GM11168 (cell line): Measurements from ENCODE around the gene B4GALNT4.
"Not testable (repeated sequence)": the region's sequence is repeated elsewhere in the genome, so short reads cannot be mapped to it uniquely, and the experiment has no call there.

Source experiments
- in situ Hi-C: fragments of 300-500 bp; cut with MboI; formaldehyde crosslinking; loops from one replicate; pipeline ENCODE4 v1.12.0; 2022; ENCODE audit warnings: low sequenced_read_pairs; ENCODE audit not compliant: unreplicated experiment

Gene B4GALNT4

DNA sequence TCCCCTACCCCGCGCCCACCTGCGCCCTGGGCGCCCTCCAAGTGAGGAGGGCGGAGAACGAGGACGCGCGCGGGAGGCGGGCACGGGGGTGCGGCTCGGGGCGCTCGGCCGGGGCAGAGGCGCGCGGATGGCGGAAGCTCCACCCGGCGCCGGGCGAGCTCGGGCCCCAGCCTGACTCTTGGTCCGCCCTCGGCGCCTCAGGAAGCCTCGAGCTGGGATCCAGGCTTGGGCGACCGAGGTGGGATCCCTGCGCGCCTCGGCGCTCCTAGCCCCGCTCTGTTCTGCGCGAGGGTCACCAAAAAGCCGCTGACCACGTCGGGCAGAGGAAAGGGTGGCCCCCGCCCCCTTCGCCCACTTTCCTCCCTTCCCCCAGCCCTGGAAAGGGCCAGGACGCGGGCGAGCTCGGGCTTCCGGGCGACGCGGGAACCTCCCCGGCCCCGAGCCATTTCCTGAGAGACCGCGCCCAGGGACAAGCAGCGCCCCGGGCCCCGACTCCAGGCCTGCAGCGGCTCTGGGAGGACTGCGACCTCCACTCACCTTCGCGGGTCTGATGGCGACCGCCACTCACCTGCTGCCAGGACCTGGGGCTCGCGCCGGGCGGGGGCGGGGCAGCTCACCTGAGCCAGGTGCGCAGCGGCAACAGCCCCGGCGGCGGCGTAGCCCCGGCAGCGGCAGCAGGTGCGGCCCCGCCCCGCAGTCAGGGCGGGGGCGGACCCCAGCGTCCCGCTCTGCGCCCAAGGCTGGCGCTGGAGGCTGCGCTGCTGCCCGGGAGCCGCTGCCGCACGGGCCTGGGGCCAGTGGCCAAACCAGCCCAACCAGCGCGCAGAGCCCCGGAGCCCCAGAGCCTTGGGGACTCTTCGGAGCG, 47.7 kb downstream of the B4GALNT4 start:
- in situ Hi-C loops = no loop called here

DNA sequence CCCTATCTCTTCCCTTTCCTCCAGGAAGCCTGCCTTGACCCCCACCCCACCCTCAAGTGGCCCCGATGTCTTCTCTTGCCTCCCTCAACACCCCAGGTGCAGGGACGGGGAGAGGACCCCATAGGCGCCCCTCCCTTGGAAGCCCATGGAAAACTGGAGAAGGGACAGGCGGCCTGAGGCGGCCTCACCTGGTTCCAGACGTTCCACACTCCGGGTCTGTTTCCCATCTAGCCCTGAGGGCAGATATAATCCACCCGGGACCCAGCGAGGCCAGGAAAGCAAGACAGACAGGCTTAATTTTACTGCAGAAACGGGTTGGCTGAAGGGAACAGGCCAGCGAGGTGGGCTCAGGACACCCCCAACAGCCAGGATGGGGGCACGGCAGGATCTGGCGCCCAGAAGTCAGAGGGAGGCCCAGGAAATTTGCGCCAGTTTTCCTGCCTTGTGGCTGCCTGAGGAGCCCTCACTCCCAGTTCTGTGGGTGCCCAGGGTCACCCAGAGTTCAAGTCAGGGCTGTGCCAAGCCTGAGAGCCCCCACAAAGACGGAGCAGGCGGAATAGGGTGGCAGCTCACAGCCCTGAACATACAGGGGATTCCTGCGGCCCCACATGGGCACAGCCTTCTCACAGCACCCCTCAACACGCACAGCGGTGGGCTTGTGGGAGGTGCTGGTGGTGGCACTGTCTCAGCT, 48.5 kb downstream of the B4GALNT4 start:
- in situ Hi-C loops = no loop called here

DNA sequence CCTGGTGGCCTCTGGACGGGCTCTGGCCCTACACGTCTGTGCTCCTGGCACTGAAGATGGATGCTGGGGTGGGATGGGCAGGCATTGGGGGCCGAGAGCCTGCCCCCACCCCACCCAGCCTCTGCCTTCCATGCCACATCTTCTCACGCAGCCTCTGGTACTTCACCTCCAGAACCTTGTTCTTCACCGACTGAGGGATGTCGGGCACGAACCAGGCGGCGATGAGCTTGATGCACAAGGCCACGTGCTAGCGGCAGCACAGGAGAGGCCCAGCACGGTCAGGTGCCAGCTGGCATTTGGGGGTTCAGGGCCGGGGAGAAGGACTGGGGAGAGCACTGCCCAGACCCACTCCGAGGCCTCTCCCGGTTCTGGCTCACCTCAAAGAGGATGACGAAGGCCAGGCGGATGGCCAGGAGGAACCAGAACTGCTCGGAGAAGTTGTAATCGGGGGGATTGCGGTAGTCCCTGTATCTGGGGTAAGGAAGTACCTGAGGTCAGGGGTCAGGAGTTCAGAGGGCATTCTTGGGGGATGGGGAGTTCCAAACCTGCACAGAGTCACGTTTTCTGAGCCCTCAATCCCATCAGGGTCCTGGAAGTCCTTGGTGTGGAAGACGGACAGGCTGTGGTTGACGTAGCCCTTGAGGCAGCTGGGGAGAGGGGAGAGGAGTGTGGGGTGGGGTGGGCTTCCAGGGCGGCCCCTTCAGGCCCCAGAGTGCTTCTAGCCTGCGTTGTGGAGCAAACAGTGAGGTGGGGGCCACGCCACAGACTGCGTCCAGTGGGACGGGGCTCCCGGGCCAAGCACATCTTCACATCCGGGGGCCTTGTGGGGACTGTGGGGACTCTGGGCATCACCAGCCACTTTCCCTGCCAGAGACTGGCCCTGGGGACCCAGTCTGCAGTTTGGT, 49.3 kb downstream of the B4GALNT4 start:
- in situ Hi-C loops = no loop called here

DNA sequence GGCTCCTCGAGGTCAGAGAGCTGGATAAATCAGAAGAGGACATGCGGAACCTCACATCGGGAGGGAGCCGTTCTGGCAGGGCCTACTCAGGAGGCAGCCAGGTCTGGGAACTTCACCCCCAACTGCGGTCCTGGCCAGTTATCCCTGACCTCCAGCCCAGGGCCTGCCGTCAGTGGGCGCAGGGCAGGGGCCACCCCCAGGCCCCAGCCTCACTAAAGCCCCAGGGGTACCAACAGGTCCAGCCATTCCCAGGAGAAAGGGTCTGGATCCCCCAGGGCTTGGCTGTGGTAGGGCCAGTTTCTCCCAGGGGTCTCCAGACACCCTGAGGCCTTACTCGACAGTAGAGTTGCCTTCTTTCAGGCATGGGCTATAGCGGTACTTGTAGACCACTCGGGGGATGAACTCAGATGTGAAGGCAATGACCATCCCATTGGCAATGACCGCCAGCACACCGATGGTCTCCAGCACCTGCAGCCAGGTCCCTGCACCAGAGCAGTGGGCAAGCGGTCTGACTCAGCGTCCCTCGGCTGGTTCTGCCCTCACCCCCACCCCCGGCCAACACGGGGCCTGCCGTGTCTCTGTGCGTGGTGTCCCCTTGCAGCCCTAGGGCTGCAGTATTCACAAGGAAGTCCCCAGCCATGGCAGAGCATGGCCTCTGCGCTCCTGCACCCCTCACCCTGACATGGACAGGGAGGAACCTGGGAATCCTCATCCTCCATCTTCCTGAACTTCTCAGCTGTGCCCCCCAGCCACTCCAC, 50.1 kb downstream of the B4GALNT4 start:
- in situ Hi-C loops = no loop called here

DNA sequence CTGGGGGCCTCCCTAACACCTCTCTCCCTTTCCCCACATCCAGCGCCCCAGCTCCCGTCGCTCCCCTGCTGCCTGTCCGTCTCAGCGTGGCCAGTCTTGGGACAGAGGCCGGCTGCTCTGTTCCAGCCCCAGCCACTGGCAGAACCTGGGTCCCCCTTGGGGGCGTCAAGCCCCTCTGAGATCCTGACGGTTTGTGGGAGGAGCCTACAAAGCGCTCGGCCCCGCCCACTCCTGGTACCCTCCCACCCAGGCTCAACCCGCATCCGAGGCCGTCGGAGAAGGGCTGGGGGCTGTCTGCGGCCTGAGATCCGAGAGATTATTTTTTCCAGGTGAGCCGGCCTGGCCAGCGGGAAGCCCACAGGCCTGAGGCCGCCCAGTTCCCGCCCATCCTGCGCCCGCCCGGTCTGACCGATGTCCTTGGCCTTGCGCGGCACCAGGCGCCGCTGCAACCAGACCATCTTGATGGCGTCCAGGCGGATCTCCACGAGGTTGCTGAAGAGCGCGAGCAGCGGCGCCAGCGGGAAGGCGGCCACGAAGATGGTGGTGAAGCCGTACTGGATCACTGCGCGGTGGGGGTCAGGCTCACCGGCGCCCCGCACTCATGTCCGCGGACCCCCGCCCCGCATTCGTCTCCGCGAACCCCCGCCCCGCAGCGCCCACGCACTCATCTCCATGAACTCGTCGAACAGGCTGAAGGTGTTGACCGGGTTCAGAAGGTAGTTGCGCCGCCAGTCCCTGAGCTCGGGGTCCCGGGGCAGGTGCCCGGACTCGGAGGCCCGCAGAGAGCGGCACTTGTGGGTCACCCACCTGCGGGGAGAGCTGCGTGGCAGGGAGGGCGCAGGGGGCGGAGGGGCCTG, 51.0 kb downstream of the B4GALNT4 start:
- in situ Hi-C loops = no loop called here

DNA sequence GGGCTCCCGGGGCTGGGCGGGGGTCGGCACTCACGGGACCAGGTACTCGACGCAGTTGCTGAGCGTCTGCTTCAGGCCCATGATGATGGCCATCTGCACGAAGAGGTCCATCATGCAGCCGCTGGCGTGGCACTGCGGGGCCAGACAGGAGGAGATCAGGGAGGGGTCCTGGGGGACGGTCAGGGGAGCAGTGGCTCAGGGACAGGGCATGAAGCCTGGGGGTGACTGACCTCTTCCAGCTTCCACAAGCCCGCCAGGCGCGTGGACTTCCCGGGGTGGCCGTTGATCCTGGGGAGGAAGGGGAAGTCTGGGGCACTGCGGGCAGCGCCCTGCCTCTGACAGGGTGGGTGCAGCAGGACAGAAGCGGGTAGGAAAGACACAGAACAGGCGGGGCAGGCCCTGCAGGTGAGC, 51.6 kb downstream of the B4GALNT4 start:
- in situ Hi-C loops = no loop called here

DNA sequence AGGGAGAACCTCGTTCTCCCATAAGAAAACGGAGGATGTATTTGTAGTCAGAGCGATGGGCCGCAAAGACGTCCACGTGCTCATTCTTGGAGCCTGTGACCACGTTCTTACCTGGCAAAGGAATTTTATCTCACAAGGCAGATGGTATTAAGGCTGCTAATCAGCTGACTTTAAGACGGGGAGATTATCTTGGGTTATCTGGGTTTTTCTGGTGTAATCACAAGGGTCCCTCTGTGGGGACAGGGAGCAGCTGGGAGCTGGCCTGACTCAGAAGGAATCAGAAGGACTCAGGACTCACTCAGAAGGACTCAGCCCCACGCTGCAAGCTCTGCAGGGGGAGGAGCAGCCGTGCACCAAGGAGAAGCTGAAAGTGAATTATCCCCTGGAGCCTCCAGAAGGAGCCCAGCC, 53.0 kb downstream of the B4GALNT4 start:
- in situ Hi-C loops = no loop called here

DNA sequence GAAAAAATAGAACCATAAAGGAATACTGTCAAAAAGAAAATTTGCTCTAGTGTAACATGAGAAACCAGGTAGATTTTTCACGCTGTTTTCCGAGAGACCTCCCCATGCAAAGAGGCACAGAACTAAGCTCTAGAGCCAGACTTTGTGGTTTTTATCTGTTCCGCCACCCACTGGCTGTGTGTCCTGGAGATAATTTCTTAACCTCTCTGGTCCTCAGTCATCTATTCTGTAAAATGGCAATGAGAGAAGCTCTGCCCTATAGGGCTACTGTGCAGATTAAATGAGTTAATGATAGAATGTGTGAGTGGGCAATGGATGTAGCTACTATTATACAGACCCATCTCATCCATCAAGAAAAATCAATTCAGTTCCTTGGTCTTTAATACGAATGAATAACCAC, 54.9 kb downstream of the B4GALNT4 start:
- in situ Hi-C loops = no loop called here

DNA sequence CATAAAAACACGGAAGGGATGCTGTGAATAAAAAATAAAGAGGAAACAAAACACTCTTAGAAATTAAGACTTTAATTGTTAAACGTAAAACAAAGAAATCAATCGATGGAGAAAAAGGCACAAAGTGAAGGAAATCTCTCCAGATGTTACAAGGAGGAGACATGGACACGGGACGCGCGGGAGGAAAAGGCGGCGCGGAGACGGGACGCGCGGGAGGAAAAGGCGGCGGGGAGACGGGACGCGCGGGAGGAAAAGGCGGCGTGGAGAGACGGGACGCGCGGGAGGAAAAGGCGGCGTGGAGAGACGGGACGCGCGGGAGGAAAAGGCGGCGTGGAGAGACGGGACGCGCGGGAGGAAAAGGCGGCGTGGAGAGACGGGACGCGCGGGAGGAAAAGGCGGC, 55.5 kb downstream of the B4GALNT4 start:
- in situ Hi-C loops = not testable (repeated sequence)

DNA sequence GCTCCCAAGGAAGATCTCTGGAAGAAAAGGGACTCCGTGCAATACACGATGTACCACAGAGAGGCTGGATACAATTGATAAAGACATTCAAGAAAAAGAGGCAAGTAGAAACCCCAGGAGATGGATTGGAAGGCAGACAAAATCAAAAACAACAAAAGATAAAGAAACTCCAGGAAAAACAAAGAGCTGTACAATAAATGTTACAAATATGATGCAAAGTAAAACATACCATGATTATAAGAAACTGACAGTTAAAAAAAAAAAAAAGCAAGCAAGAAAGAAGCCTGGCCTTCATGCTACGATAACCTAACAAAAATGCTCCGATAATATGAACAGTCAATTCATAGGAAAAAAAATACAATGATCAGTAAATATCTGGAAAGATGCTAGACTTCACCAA, 56.0 kb downstream of the B4GALNT4 start:
- in situ Hi-C loops = no loop called here

DNA sequence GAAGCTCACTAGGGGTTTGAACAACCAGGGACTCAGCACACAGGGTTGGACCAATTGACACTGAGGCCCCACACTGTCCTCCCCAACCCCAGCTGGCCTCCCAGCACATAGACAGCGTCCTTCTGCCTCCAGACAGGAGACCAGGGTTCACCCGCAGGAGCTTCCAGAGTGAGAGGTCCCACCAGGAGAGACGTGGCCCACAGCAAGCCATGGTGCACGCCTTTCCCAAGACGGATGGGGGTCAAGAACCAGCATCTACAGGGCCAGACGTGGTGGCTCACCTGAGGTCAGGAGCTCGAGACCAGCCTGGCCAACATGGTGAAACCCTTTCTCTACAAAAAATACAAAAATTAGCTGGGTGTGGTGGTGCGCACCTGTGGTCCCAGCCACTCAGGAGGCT, 57.6 kb downstream of the B4GALNT4 start:
- in situ Hi-C loops = no loop called here

DNA sequence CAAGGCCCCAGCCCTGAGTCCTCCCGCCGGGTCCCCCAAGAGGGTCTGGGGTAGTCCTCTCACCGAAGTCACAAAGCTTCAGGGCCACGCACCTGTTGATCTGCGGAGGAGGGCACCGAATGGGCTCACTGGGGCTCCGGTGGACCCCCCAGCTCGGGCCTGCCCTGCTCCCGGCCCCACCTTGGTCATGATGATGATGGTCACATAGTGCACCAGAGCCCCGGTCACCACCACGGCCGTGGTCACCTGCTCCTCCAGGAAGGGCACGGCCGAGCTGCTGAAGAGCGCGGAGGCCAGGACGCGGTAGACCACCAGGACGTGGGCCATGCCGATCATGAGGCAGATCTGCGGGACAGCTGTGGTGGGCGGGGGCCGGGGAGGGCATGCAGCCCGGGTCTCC, 59.0 kb downstream of the B4GALNT4 start:
- in situ Hi-C loops = no loop called here

DNA sequence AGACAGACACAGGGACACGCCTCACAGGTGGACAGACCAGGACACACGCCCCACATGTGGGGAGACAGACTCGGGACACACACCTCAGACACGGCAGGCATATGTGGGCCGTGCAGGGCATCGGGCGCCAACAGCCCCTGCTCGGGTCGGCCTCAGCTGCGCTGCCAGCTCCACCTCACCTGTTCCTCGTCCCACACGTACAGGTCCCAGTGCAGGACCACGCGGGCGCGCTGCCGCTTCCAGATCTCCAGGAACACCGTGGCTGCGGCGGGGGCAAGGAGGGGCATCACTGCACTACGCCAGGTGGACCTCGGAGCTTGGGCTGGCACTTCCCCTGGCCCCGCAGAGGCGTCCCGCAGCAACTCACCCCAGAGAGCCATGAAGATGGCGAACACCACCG, 60.1 kb downstream of the B4GALNT4 start:
- in situ Hi-C loops = no loop called here

DNA sequence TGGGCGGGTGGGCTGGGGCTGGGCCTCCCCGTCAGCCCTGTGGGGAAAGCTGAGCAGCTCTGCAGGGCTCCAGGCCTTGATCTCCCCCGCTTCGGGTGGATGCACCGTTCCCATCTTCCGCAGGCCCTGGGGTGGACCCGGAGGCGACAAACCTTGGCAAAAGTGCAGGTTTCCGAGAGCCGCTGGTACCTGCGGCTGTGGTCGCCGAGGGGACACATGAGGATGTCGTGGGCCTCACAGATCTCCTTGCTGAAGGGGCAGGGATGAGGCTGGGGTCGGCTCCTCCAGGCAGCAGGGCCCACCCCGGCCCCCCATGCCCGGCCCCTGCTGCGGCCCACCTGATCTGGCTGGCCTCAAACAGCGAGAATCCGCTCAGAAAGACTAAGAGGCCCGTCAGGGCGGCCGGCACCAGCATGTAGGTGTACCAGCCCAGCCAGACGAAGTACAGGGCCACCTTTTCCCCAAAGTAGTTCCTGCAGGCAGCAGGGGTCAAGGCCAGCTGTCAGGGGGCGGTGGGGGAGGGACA, 60.7 kb downstream of the B4GALNT4 start:
- in situ Hi-C loops = no loop called here
